Upper lobe of left lung (tissue), 4 donors: ENCODE data around the gene TEF.
A peak's percentile ranks its signal among the peaks of the same experiment; 100 is the strongest.

Experiments used
- POLR2A ChIP-seq, 4 donors: fragments of 450-650 bp; IDR thresholded peaks; one replicate each; pipeline ENCODE4 v1.5.1; 2016 to 2017; ENCODE audit warnings: antibody characterized with exemption in 4 of 4, mild to moderate bottlenecking in 2 of 4
- POLR2AphosphoS5 ChIP-seq, 2 donors: sonication (generic); formaldehyde crosslinking; IDR thresholded peaks; one replicate each; pipeline ENCODE4 v1.5.1; 2017; ENCODE audit warnings: antibody characterized with exemption in 2 of 2
- TF ChIP-seq, protein P1 (sequence below), 6 experiments: fragments of 450-650 bp in 4 of 6; fragments of 200-600 bp in 2 of 6; sonication (generic) in 2 of 6; IDR thresholded peaks; one replicate each; pipeline ENCODE4 v1.5.1; 2016 to 2019; ENCODE audit warnings: antibody characterized with exemption in 6 of 6

DNA sequence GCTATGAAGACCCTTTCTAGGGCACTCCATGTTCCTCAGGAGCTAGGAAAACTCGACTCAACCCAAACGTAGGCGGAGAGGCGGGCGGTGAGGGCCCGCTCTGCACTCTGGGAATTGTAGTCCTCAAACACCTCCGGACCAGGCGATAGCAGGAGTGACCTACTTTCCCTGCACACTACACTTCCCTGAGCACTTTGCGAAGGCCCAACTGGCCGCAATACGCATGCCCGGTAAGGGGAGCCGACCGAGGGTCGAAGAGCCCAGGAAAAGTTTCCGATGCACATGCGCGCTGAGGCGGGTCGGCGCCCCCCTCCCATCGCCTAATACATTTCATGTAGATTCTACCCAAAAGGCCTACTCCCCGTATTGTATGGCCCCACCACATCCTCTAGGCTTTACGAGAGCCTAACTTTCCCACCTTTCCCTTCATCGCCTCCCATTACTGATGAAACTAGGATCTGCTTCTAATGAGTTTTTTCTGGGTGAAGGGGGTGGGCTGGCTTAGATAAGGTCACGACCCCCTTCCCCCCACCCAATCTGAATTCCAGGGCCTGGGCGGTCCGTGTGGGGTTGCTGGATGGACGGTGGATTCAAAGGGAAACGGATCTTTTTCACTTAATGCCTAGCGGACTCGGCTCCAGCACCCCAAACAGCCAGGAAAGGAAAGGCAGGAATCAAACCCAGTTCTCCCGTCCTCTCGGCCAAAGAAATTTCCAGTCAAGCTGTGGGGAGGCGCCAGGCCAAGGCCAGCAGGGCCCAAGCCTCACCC is 62.8 kb downstream of the TEF start:
- TF ChIP-seq, protein P1, sequence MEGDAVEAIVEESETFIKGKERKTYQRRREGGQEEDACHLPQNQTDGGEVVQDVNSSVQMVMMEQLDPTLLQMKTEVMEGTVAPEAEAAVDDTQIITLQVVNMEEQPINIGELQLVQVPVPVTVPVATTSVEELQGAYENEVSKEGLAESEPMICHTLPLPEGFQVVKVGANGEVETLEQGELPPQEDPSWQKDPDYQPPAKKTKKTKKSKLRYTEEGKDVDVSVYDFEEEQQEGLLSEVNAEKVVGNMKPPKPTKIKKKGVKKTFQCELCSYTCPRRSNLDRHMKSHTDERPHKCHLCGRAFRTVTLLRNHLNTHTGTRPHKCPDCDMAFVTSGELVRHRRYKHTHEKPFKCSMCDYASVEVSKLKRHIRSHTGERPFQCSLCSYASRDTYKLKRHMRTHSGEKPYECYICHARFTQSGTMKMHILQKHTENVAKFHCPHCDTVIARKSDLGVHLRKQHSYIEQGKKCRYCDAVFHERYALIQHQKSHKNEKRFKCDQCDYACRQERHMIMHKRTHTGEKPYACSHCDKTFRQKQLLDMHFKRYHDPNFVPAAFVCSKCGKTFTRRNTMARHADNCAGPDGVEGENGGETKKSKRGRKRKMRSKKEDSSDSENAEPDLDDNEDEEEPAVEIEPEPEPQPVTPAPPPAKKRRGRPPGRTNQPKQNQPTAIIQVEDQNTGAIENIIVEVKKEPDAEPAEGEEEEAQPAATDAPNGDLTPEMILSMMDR (IDR thresholded peaks at IDR 0.05): no peak
- TF ChIP-seq POLR2AphosphoS5 (IDR thresholded peaks at IDR 0.05) (peak; percentile 68 to 82), POLR2A (IDR thresholded peaks at IDR 0.05) (peak in 2 of 4 donors; percentile 58 to 74)
